ENCODE measurements around the gene GNAO1. TPM values are rescaled to one million over a fixed set of nuclear protein-coding genes. Genes with fewer than 3 reads are reported as not detected.
A peak's percentile ranks its signal among the peaks of the same experiment; 100 is the strongest.

The GNAO1 gene
- total and polyA plus RNA-seq, 5 experiments from 2014 or later = 0.62 to 0.85 (median 0.65) TPM; not detected in 2

DNA sequence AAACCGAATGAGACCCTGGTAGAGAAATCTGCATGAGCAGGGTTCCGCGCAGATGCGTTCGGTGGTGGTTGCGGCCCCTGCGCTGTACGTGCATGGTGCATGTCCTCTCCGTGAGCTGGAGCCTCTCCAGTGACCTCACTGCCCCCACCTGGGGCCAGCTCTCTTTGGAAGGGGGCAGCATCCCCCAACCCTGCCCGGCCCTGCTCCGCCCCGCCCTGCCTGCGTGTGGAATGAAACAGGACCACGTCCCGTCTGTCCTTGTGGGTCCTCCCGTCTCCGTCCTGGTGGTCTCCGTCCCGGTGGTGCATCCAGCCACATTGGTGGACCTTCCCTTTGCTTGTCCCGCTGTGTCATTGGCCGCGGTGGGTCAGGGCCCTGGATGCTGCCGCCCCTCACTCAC lies 149.1 kb downstream of the GNAO1 start:
- peaks cover 0 to 3% (median 0%) of the 10 kb centered on the region in 4 donors for H3K4me1 Mint-ChIP-seq

DNA sequence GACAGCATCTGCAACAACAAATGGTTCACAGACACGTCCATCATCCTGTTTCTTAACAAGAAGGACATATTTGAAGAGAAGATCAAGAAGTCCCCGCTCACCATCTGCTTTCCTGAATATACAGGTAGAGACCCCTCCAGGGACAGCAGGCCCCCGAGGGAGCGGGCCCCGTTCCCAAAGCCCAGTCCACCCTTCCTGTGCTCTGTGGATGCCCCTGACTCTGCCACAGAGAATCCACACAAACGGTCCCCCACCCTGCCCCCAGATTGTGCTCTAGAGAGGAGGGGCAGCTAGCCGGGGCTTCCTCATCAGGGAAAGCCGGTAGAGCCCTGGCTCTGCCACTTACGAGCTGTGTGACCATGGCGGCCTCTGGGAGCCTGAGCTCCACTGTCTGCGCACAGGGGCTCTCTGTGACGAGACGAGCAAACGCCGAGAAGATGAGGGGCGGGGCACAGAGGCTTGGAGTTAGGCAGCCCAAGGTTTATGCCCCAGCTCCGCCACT lies 149.6 kb downstream of the GNAO1 start:
- DNase-seq (no peak), ATAC-seq (no peak)
- Mint-ChIP-seq H3K27ac (peak overlapping the region in 1 of 10 donors; percentile 80), H3K4me3 (no peak overlapping the region), H3K9me3 (no peaks in the 10 kb centered on the region), H3K27me3 (no peaks in the 10 kb centered on the region), H3K36me3 (no peaks in the 10 kb centered on the region), H3K4me1 (peaks cover 0 to 3% (median 0%) of the 10 kb centered on the region in 4 donors)
- POLR2A ChIA-PET = no interaction called here

More for the DNA sequence above, 149.1 kb downstream of the GNAO1 start:
- POLR2A ChIA-PET = no interaction called here
- no peaks in the 10 kb centered on the region for H3K36me3 Mint-ChIP-seq
- peak overlapping the region in 1 of 10 donors; percentile 80 for H3K27ac Mint-ChIP-seq
- no peak overlapping the region for H3K4me3 Mint-ChIP-seq
- ATAC-seq (no peak), DNase-seq (no peak)
- no peaks in the 10 kb centered on the region for H3K27me3 Mint-ChIP-seq
- H3K9me3 Mint-ChIP-seq = no peaks in the 10 kb centered on the region

DNA sequence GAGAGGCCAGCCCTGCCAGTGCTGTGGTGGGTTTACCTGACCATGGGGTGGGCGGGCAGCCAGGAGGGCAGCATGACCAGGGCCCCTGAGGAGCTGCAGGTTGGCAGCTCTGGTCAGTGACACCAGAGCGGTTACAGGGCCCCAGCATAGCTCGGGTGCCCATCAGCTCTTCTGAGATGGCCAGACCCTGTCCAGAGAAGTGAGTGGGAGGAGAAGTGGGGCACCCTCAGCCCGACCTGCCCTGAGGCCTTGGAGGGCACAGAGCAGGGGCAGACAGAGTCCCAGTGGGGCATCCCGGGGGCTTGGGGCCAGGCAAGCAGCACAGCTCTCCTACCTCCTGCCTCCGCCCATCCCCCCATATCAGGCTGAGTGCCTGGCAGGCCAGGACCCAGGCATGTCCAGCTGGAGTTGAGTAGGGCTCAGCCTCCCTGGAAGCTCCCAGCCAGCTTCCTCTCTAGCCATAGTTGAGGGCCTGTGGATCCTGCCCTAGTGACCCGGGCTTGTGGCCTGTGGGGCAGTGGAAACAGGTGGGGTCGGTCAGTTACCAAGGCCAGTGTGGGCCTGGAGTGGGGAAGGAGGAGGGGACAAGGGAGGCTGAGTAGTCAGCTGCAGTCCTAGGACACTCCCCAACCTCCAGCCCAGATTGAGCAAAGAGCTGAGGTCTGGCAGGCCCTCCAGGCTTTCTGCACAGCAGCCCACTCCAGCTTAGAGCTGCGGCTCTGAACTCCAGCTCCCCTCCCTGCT lies 150.5 kb downstream of the GNAO1 start:
- H3K36me3 Mint-ChIP-seq = no peaks in the 10 kb centered on the region
- POLR2A ChIA-PET = no interaction called here
- no peak for ATAC-seq
- H3K9me3 Mint-ChIP-seq = no peaks in the 10 kb centered on the region
- H3K4me3 Mint-ChIP-seq = no peak overlapping the region
- peak overlapping the region in 1 of 10 donors; percentile 37 for H3K27ac Mint-ChIP-seq
- no peak for DNase-seq
- no peaks in the 10 kb centered on the region for H3K27me3 Mint-ChIP-seq
- peaks cover 0 to 6% (median 0%) of the 10 kb centered on the region in 4 donors for H3K4me1 Mint-ChIP-seq

DNA sequence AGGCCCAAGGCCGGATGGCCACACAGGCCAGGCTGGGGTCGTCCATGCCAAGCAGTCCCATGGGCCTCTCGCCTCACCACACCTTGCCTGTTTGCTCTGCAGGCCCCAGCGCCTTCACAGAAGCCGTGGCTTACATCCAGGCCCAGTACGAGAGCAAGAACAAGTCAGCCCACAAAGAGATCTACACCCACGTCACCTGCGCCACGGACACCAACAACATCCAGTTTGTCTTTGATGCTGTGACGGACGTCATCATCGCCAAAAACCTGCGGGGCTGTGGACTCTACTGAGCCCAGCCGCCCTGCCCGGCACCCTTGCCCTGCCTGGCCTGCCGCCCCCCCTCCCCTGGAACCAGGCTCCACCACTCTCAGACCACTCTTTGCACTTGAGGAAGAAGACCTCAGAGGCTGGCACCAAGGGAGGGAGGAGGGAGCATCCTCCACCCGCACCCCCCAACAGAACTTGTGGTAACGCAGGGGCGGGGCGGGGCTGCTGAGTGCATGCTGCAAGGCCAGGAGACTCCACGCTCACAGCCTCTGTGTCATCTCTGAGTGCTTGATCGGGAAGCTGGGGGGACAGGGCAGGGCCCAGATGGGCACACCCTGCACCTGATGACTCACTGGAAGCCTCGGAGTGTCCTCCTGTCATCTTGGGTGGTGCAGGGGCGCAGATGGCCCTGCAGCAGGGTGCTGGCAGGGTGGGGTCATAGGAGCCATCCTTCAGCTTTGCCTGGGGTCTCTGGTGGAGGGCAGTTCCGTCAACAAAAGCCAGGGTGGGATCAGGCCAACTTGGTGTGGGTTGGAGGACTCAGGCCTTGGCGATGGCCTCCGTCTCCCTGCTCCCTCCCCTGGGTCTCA lies 152.6 kb downstream of the GNAO1 start:
- peaks cover 0 to 6% (median 0%) of the 10 kb centered on the region in 4 donors for H3K4me1 Mint-ChIP-seq
- peak overlapping the region in 1 of 10 donors; percentile 76 for H3K27ac Mint-ChIP-seq
- no peak for ATAC-seq
- POLR2A ChIA-PET = no interaction called here
- H3K27me3 Mint-ChIP-seq = no peaks in the 10 kb centered on the region
- no peaks in the 10 kb centered on the region for H3K9me3 Mint-ChIP-seq
- no peak overlapping the region for H3K4me3 Mint-ChIP-seq
- H3K36me3 Mint-ChIP-seq = no peaks in the 10 kb centered on the region
- DNase-seq = no peak

DNA sequence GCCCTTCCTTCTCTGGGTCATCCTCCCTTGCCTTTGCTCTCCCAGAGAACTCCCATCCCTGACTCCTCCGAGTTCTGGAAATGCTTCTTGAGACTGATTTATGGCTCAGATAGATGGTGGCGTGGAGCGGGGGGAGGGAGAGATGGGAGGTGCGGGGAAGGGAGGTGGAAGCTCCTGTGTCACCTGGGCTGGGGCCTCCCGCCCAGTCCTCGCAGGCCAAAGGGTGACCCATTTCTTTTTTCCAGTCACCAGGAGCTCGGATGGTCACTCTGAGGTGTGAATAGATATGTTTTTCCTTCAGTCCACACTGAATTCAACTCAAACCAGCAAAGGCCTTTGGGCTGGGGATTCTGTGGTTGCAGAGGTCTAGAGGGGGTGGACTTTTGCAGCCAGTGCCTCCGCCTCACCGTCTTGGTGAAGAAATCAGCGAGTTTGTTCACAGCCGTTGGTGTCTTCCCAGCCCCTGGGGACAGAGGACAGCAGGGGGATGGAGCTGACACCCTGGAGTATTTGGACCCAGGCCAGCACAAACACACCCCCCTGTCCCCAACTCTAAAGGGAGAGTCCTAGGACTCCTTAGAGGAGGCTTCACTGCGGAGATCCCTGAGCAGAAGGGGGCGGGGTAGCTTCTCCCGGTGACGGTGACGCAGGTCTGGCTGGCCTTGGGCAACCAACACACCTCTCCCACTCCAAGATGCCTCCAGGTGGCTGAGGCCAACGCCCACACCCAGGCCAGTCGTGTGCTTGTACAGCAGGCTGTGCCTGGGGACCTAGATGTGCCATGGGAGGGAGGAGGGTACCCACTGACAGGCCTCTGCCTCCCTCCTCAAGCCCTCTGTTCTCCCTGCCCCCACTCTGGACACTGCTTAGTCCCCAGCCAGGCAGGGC lies 153.5 kb downstream of the GNAO1 start:
- POLR2A ChIA-PET = no interaction called here
- Mint-ChIP-seq H3K4me3 (no peak overlapping the region), H3K4me1 (peaks cover 0 to 6% (median 0%) of the 10 kb centered on the region in 4 donors)

DNA sequence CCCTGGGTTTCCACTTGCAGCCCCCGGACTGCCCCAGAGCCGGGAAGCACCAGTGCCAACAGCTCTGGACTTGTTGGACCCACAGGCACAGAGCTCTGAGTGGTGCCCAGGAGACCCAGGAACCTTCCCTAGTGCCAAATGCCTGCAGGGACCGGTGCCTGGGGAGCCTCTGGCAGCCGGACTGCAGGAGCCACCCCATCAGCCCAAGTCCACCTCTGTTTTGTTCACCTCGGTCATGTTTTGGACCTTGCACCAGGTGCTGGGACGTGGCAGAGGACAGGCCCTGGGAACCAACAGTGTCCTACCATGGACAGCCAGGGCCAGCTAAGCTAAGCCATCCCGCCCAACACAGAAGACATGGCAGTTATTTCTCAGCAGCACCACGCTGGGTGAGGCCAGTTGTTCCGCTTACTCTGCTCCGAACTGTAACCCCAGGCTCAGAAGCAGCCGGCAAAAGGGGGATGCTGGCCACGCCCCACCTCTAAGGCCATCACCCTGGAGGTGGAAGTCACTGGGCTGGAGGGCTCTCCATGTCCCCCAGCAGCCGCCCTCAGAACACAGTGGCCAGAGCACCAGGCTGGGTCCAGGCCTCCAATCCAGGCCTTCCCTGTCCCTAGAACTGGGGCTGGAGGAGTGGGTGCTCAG lies 154.2 kb downstream of the GNAO1 start:
- Mint-ChIP-seq H3K27ac (no peak overlapping the region), H3K36me3 (no peaks in the 10 kb centered on the region), H3K4me3 (no peak overlapping the region), H3K27me3 (peaks cover 0 to 9% (median 0%) of the 10 kb centered on the region in 5 donors), H3K9me3 (no peaks in the 10 kb centered on the region), H3K4me1 (peaks cover 0 to 5% (median 0%) of the 10 kb centered on the region in 4 donors)
- DNase-seq (peak in 1 of 10 donors; percentile 48), ATAC-seq (no peak)
- POLR2A ChIA-PET = no interaction called here

More for the DNA sequence above, 153.5 kb downstream of the GNAO1 start:
- H3K36me3 Mint-ChIP-seq = no peaks in the 10 kb centered on the region
- no peak for ATAC-seq
- H3K27ac Mint-ChIP-seq = no peak overlapping the region
- H3K27me3 Mint-ChIP-seq = peaks cover 0 to 5% (median 0%) of the 10 kb centered on the region in 5 donors
- no peaks in the 10 kb centered on the region for H3K9me3 Mint-ChIP-seq
- DNase-seq = peak in 1 of 10 donors; percentile 40

DNA sequence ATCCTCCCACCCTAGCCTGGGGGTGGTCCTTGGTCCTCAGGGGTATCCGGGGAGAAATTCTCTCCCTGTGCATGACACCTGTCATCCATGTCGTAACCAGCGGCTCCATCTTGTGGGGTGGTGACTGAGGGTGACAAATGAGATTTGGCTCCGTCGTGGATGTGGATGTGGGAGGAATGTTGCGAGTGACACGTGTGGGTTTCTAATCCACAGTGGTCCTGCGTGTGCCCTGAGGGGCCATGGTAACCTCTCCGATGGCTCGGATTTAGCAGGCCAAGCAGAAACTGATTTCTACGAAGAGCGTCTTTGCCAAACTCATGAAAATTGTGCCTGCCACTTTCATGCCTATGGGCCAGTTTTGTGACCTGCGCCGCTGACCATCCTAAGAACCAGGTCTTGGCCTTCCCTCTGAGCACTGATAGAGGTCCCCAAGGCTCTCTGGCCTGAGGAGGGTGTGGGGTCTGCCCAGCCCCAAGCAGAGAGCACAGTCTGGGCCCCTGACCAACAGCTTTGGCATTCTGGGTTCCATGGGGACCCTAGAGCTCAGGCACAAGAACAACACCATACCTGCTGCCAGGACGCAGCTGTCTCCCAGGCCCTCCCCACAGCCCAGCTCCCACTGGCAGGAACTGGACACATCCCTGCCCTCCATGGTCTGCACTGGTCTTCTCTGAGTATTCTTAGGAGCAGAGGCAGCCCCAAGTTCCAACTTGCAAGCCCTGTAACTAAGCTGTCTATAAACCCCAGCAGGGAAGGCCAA lies 155.0 kb downstream of the GNAO1 start:
- Mint-ChIP-seq H3K4me1 (peaks cover 0 to 3% (median 0%) of the 10 kb centered on the region in 4 donors), H3K36me3 (no peaks in the 10 kb centered on the region), H3K27me3 (peaks cover 0 to 9% (median 0%) of the 10 kb centered on the region in 5 donors), H3K4me3 (no peak overlapping the region), H3K9me3 (no peaks in the 10 kb centered on the region), H3K27ac (no peak overlapping the region)
- POLR2A ChIA-PET = no interaction called here
- DNase-seq = peak in 1 of 10 donors; percentile 55
- ATAC-seq = no peak

DNA sequence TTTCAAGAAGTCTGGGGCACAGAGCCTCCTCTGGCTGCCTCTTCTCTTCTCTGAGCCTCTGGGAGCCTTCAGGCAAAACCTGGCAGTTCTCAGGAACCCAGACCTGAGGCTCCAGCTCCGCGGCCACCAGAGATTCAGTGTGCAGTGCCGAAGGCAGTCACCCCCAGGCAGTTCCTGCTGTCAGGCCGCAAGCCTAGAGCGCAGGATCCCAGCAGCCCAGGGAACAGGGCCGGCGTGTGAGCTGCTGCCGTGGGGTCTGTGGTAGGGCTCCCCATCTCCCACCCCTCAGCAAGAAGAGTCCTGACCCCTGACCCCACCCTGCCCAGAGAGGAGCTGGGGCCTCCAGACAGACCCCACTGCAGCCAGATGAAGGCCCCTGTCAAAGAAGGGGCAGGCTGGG lies 155.9 kb downstream of the GNAO1 start:
- peaks cover 0 to 9% (median 0%) of the 10 kb centered on the region in 5 donors for H3K27me3 Mint-ChIP-seq
- POLR2A ChIA-PET = no interaction called here
- H3K9me3 Mint-ChIP-seq = no peaks in the 10 kb centered on the region
- H3K27ac Mint-ChIP-seq = no peak overlapping the region
- DNase-seq = peak in 1 of 10 donors; percentile 27
- no peaks in the 10 kb centered on the region for H3K36me3 Mint-ChIP-seq
- ATAC-seq = no peak
- no peak overlapping the region for H3K4me3 Mint-ChIP-seq
- H3K4me1 Mint-ChIP-seq = peaks cover 0 to 3% (median 0%) of the 10 kb centered on the region in 4 donors

DNA sequence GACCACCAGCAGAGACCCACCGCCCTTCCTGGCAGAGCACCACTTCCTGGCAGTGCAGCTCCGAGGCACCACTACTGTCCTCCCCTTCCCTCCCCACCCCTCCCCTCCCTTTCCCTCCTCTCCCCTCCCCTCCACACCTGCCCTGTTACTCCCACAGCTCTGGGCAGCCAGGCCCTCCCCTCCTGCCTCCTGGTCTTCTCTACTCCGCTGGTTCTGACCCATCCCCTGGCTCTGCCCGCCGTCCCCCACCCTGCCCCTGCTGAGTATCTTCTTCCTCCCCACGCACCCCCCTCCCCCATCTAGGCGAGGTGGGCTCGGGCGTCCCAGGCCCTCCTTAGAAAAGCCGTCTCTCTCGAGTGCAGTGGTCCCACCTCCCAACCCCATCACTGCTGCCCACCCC lies 156.4 kb downstream of the GNAO1 start:
- no peak overlapping the region for H3K4me3 Mint-ChIP-seq
- DNase-seq (peak in 1 of 10 donors; percentile 19), ATAC-seq (no peak)
- POLR2A ChIA-PET = no interaction called here
- no peaks in the 10 kb centered on the region for H3K36me3 Mint-ChIP-seq
- H3K4me1 Mint-ChIP-seq = peaks cover 0 to 3% (median 0%) of the 10 kb centered on the region in 4 donors
- peaks cover 0 to 9% (median 0%) of the 10 kb centered on the region in 5 donors for H3K27me3 Mint-ChIP-seq
- no peak overlapping the region for H3K27ac Mint-ChIP-seq
- no peaks in the 10 kb centered on the region for H3K9me3 Mint-ChIP-seq

DNA sequence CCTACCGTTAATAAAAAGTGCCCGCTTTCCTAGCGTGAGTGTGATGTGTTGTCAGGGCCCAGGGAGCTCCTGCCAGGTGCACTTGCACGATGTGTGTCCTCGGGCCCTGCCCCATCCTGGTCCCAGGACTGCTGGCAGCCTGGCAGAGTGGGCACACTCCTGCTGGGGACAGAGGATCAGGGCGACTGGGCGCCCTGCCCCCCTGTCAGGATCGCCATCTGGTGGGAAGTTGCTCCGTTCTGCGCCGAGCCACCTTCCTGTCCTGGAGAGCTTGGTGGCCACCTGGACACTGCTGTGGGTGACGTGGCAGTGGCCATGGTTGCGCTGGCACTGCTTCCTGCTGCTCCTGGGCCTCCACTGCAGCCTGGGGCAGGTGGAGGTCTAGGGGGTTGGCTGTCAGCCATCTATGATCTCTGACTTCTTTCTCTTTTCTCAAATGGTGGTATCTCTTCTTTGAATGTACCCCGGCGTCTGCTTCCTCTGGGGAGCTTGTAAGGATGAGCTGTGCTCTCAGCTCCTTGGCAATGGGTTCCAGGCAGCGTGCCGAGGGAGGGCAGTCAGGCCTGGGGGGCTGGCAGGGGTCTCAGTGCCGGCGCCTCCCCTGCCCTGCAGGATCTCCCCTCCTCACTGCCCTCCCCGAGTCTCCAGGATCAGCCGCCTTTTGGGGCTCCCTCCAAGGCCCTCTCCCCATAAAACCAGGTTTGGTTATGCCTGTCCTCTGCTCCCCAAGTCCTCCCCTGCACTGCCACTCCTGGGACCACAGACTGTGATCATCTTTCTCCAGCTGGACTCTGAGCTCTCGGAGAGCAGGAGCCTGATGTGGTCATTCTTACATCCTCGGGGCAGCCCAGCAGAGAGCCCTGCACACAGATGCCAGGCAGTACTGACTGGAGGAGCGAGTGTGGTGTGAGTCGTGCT lies 157.1 kb downstream of the GNAO1 start:
- no peak overlapping the region for H3K4me3 Mint-ChIP-seq
- peaks cover 0 to 3% (median 0%) of the 10 kb centered on the region in 4 donors for H3K4me1 Mint-ChIP-seq

DNA sequence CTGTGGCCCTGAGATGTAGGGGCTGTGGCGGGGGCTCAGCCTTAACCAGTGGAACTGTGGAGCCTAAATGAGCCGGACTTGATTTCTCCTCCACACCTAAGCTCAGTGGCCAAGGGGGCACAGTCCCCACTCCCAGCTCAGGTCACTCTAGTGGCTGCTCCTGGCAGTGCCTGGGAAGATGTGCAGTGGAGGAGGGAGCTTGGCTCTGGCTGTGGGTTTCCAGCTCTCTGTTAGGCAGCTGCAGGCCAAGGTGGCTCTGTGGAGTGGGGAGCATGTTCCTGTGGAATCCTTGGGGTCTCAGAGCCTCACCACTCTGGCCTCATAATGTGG lies 157.8 kb downstream of the GNAO1 start:
- Mint-ChIP-seq H3K36me3 (no peaks in the 10 kb centered on the region), H3K9me3 (no peaks in the 10 kb centered on the region), H3K4me3 (no peak overlapping the region), H3K27ac (no peak overlapping the region), H3K27me3 (peaks cover 0 to 9% (median 0%) of the 10 kb centered on the region in 5 donors), H3K4me1 (peaks cover 0 to 3% (median 0%) of the 10 kb centered on the region in 4 donors)
- ATAC-seq = no peak
- POLR2A ChIA-PET = no interaction called here
- DNase-seq = peak in 1 of 10 donors; percentile 31

More for the DNA sequence above, 157.1 kb downstream of the GNAO1 start:
- POLR2A ChIA-PET = no interaction called here
- Mint-ChIP-seq H3K27ac (no peak overlapping the region), H3K9me3 (no peaks in the 10 kb centered on the region), H3K27me3 (peaks cover 0 to 9% (median 0%) of the 10 kb centered on the region in 5 donors), H3K36me3 (no peaks in the 10 kb centered on the region)
- DNase-seq = peak in 1 of 10 donors; percentile 61
- ATAC-seq = no peak

Data from naive thymus-derived CD8-positive, alpha-beta T cell (primary cell).